HAP-1 (cell line): ENCODE measurements around the gene THSD7B.
A peak's percentile ranks its signal among the peaks of the same experiment; 100 is the strongest.

Experiments
- DNase-seq, 2 experiments: peaks; one replicate each; pipeline ENCODE4 v3.0.0-alpha.2; 2016 to 2020; ENCODE audit warnings: low spot score in 2 of 2
- H3K27me3 ChIP-seq: fragments of 250-450 bp; sonication (Bioruptor Pico); 2 replicates; pipeline ENCODE4 v1.5.1; 2020; ENCODE audit warnings: low read depth, mild to moderate bottlenecking, moderate library complexity
- H3K36me3 ChIP-seq: fragments of 250-450 bp; sonication (Bioruptor Pico); replicated peaks from 2 replicates; pipeline ENCODE4 v1.5.1; 2020; ENCODE audit warnings: mild to moderate bottlenecking
- H3K4me1 ChIP-seq: fragments of 250-450 bp; sonication (Bioruptor Pico); 2 replicates; pipeline ENCODE4 v1.5.1; 2020; ENCODE audit warnings: mild to moderate bottlenecking
- H3K4me3 ChIP-seq: fragments of 250-450 bp; sonication (Bioruptor Pico); 2 replicates; pipeline ENCODE4 v1.5.1; 2020; ENCODE audit warnings: mild to moderate bottlenecking, moderate library complexity
- H3K9me3 ChIP-seq: fragments of 250-450 bp; sonication (Bioruptor Pico); 2 replicates; pipeline ENCODE4 v1.5.1; 2020; ENCODE audit warnings: mild to moderate bottlenecking, moderate library complexity
- in situ Hi-C: fragments of 300-500 bp; cut with MboI; formaldehyde crosslinking; loops from 3 replicates; pipeline ENCODE4 v1.14.3; 2020; ENCODE audit warnings: low sequenced_read_pairs, inconsistent platforms, mixed read lengths

THSD7B gene

GRCh38 chr2:137357634-137358033 is 592.3 kb downstream of the THSD7B start:
- H3K4me3 ChIP-seq = no peak overlapping the region
- H3K9me3 ChIP-seq = no peaks in the 10 kb centered on the region; the same call in 1 of the 2 replicates
- no peaks in the 10 kb centered on the region for H3K36me3 ChIP-seq
- peak in 1 of 2 experiments; percentile 59 for DNase-seq
- in situ Hi-C loops = no loop called here
- no peaks in the 10 kb centered on the region; the same call in 1 of the 2 replicates for H3K4me1 ChIP-seq
- no peaks in the 10 kb centered on the region for H3K27me3 ChIP-seq

GRCh38 chr2:137367361-137367760 is 602.0 kb downstream of the THSD7B start:
- H3K36me3 ChIP-seq = no peaks in the 10 kb centered on the region
- H3K27me3 ChIP-seq = no peaks in the 10 kb centered on the region
- no peak overlapping the region for H3K4me3 ChIP-seq
- DNase-seq = no peak
- in situ Hi-C loops = no loop called here
- no peaks in the 10 kb centered on the region for H3K4me1 ChIP-seq
- H3K9me3 ChIP-seq = no peaks in the 10 kb centered on the region

GRCh38 chr2:137369106-137369505 is 603.8 kb downstream of the THSD7B start:
- DNase-seq = no peak
- H3K36me3 ChIP-seq = no peaks in the 10 kb centered on the region
- no peaks in the 10 kb centered on the region for H3K9me3 ChIP-seq
- no peaks in the 10 kb centered on the region for H3K4me1 ChIP-seq
- H3K4me3 ChIP-seq = no peak overlapping the region
- in situ Hi-C loops = no loop called here
- H3K27me3 ChIP-seq = no peaks in the 10 kb centered on the region

GRCh38 chr2:137379186-137379585 is 613.8 kb downstream of the THSD7B start:
- DNase-seq = no peak
- Histone ChIP-seq H3K27me3 (no peaks in the 10 kb centered on the region), H3K9me3 (no peaks in the 10 kb centered on the region), H3K36me3 (no peaks in the 10 kb centered on the region), H3K4me3 (no peak overlapping the region), H3K4me1 (no peaks in the 10 kb centered on the region)
- in situ Hi-C loops = no loop called here

- Histone ChIP-seq H3K27me3 (no peaks in the 10 kb centered on the region), H3K4me3 (no peak overlapping the region), H3K9me3 (no peaks in the 10 kb centered on the region), H3K4me1 (no peaks in the 10 kb centered on the region), H3K36me3 (no peaks in the 10 kb centered on the region)
- DNase-seq = no peak
- in situ Hi-C loops = no loop called here
Measured at GRCh38 chr2:137380610-137381009, 615.3 kb downstream of the THSD7B start.

GRCh38 chr2:137381731-137382130 is 616.4 kb downstream of the THSD7B start:
- H3K9me3 ChIP-seq = no peaks in the 10 kb centered on the region
- no peaks in the 10 kb centered on the region for H3K4me1 ChIP-seq
- H3K36me3 ChIP-seq = no peaks in the 10 kb centered on the region
- H3K27me3 ChIP-seq = no peaks in the 10 kb centered on the region
- DNase-seq = no peak
- in situ Hi-C loops = no loop called here
- H3K4me3 ChIP-seq = no peak overlapping the region

GRCh38 chr2:137383391-137383790 is 618.0 kb downstream of the THSD7B start:
- DNase-seq = peak in 1 of 2 experiments; percentile 27
- H3K36me3 ChIP-seq = no peaks in the 10 kb centered on the region
- H3K27me3 ChIP-seq = no peaks in the 10 kb centered on the region
- no peak overlapping the region for H3K4me3 ChIP-seq
- in situ Hi-C loops = no loop called here
- no peaks in the 10 kb centered on the region for H3K4me1 ChIP-seq
- H3K9me3 ChIP-seq = no peaks in the 10 kb centered on the region

GRCh38 chr2:137387044-137387443 is 621.7 kb downstream of the THSD7B start:
- Histone ChIP-seq H3K9me3 (no peaks in the 10 kb centered on the region), H3K27me3 (no peaks in the 10 kb centered on the region), H3K4me3 (no peak overlapping the region), H3K36me3 (no peaks in the 10 kb centered on the region), H3K4me1 (no peaks in the 10 kb centered on the region)
- in situ Hi-C loops = no loop called here
- no peak for DNase-seq

GRCh38 chr2:137405496-137405895 is 640.2 kb downstream of the THSD7B start:
- peaks cover 8% of the 10 kb centered on the region for H3K4me1 ChIP-seq
- no peaks in the 10 kb centered on the region; the same call in 1 of the 2 replicates for H3K27me3 ChIP-seq
- H3K4me3 ChIP-seq = no peak overlapping the region
- no peaks in the 10 kb centered on the region for H3K36me3 ChIP-seq
- no peak for DNase-seq
- in situ Hi-C loops = no loop called here
- no peaks in the 10 kb centered on the region for H3K9me3 ChIP-seq

- in situ Hi-C loops = no loop called here
- H3K4me3 ChIP-seq = no peak overlapping the region
Measured at GRCh38 chr2:137411585-137411984, 646.2 kb downstream of the THSD7B start.

GRCh38 chr2:137420744-137421143 is 655.4 kb downstream of the THSD7B start:
- DNase-seq = no peak
- in situ Hi-C loops = no loop called here
- Histone ChIP-seq H3K27me3 (no peaks in the 10 kb centered on the region), H3K36me3 (no peaks in the 10 kb centered on the region), H3K9me3 (no peaks in the 10 kb centered on the region), H3K4me3 (no peak overlapping the region), H3K4me1 (peaks cover 5% of the 10 kb centered on the region; the same call in 1 of the 2 replicates)

More at GRCh38 chr2:137411585-137411984, 646.2 kb downstream of the THSD7B start:
- Histone ChIP-seq H3K4me1 (peaks cover 8% of the 10 kb centered on the region), H3K27me3 (no peaks in the 10 kb centered on the region), H3K36me3 (no peaks in the 10 kb centered on the region), H3K9me3 (no peaks in the 10 kb centered on the region)
- no peak for DNase-seq

- Histone ChIP-seq H3K36me3 (no peaks in the 10 kb centered on the region), H3K9me3 (no peaks in the 10 kb centered on the region), H3K27me3 (no peaks in the 10 kb centered on the region; the same call in 1 of the 2 replicates), H3K4me3 (no peak overlapping the region), H3K4me1 (peaks cover 13% of the 10 kb centered on the region)
- DNase-seq = no peak
- in situ Hi-C loops = no loop called here
Measured at GRCh38 chr2:137435162-137435561, 669.8 kb downstream of the THSD7B start.

GRCh38 chr2:137437386-137437785 is 672.0 kb downstream of the THSD7B start:
- Histone ChIP-seq H3K36me3 (no peaks in the 10 kb centered on the region), H3K9me3 (no peaks in the 10 kb centered on the region), H3K4me3 (no peak overlapping the region), H3K27me3 (no peaks in the 10 kb centered on the region; the same call in 1 of the 2 replicates), H3K4me1 (0 out of 2 replicates have a peak, but pooled peaks cover 3% of the 10 kb centered on the region)
- DNase-seq = no peak
- in situ Hi-C loops = no loop called here

GRCh38 chr2:137444970-137445369 is 679.6 kb downstream of the THSD7B start:
- Histone ChIP-seq H3K36me3 (no peaks in the 10 kb centered on the region), H3K4me3 (no peak overlapping the region), H3K4me1 (no peaks in the 10 kb centered on the region), H3K27me3 (no peaks in the 10 kb centered on the region), H3K9me3 (no peaks in the 10 kb centered on the region)
- in situ Hi-C loops = no loop called here
- DNase-seq = no peak

GRCh38 chr2:137449454-137449853 is 684.1 kb downstream of the THSD7B start:
- DNase-seq = no peak
- in situ Hi-C loops = no loop called here

More at GRCh38 chr2:137449454-137449853, 684.1 kb downstream of the THSD7B start:
- H3K36me3 ChIP-seq = no peaks in the 10 kb centered on the region
- H3K4me1 ChIP-seq = peaks cover 8% of the 10 kb centered on the region; the same call in 1 of the 2 replicates
- H3K27me3 ChIP-seq = 0 out of 2 replicates have a peak, but pooled peaks cover 2% of the 10 kb centered on the region
- H3K9me3 ChIP-seq = no peaks in the 10 kb centered on the region
- no peak overlapping the region for H3K4me3 ChIP-seq
